ENCODE data around the gene FOXF1. TPM values are rescaled to one million over a fixed set of nuclear protein-coding genes. Genes with fewer than 3 reads are reported as not detected.

FOXF1 gene
- total RNA-seq, 2 donors from 2014 or later = 6.3 to 12.1 TPM

DNA sequence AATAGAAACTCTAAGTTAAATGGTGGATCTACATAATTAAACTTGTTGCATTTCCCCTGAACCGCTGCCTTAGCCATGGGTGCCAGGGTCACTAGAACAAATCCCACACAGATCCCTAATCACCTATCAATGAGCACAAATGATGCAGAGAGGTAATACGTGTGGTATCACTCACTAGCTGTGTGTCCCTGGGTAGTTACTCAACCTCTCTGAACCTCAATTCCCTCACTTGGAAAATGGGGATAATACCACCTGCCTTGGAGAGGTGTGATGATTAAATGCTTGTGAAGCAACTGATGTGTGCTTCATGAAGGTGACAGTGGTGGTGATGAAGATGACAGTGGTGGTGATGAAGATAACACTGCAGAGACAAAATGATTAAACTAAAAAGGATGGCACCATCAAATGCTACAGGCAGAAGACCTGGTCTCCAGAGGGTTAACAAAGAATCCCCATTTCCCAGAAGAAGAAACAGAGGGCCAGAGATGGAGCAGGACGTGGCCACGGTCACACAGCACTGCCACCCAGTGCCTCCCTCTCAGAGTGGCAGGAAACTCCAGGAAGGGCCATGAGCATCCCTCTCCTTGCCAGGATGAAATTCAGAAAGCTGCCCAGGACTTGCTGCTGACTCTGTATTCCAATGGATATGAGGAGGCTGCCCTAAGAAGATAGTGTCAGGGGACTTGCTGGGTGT is 17.9 kb upstream of the FOXF1 start:
- Histone ChIP-seq H3K4me1 (no peaks in the 10 kb centered on the region), H3K36me3 (no peaks in the 10 kb centered on the region), H3K27me3 (peaks cover 29% of the 10 kb centered on the region), H3K9me3 (no peaks in the 10 kb centered on the region), H3K9ac (ENCODE audit: low read depth in 2 of 2, low read length in 2 of 2) (peak overlapping the region in 1 of 2 donors; percentile 7), H3K4me3 (no peak overlapping the region), H3K27ac (peak overlapping the region; percentile 91)
- DNase-seq = no peak
- intact Hi-C loops (cut with DNase I) = no loop called here
- TF ChIP-seq, protein P1, sequence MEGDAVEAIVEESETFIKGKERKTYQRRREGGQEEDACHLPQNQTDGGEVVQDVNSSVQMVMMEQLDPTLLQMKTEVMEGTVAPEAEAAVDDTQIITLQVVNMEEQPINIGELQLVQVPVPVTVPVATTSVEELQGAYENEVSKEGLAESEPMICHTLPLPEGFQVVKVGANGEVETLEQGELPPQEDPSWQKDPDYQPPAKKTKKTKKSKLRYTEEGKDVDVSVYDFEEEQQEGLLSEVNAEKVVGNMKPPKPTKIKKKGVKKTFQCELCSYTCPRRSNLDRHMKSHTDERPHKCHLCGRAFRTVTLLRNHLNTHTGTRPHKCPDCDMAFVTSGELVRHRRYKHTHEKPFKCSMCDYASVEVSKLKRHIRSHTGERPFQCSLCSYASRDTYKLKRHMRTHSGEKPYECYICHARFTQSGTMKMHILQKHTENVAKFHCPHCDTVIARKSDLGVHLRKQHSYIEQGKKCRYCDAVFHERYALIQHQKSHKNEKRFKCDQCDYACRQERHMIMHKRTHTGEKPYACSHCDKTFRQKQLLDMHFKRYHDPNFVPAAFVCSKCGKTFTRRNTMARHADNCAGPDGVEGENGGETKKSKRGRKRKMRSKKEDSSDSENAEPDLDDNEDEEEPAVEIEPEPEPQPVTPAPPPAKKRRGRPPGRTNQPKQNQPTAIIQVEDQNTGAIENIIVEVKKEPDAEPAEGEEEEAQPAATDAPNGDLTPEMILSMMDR (IDR thresholded peaks at IDR 0.05) = no peak

DNA sequence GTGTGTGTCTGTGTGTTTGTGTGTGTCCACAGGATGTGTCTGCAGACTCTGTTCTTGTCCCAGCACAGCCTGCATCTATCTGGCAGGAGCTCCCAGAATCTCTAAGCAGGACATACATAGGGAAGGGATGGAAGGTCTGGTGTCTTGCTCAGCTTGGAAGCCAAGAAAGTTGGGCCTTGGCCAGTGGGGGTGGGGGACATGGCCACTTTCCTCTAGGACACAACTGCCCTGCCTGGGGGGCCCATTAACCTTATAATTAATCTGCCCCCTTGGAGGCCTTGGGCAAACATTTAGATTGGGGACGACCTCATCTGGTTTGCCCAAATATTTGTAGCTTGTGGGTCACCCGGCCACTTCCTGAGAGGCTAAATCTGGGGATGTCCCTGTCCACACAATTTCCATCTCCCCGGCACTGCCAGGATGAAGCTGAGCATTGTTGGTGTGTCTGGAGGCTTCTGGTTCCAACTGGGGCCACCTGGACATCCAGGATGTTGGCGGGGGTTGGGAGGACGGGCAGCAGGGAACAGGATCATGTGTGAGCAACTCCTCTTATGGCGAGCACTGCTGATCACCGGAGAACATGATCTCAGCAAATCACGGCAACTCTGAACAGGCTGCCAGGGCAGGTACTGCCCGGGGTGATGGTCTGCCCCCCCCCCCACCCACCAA is 17.2 kb upstream of the FOXF1 start:
- Histone ChIP-seq H3K9me3 (no peaks in the 10 kb centered on the region), H3K4me1 (no peaks in the 10 kb centered on the region), H3K27me3 (peaks cover 36% of the 10 kb centered on the region), H3K27ac (peak overlapping the region; percentile 91), H3K4me3 (no peak overlapping the region), H3K9ac (ENCODE audit: low read depth in 2 of 2, low read length in 2 of 2) (no peak overlapping the region), H3K36me3 (no peaks in the 10 kb centered on the region)
- no peak for DNase-seq
- intact Hi-C loops (cut with DNase I) = no loop called here
- TF ChIP-seq, protein P1 (IDR thresholded peaks at IDR 0.05) = no peak

DNA sequence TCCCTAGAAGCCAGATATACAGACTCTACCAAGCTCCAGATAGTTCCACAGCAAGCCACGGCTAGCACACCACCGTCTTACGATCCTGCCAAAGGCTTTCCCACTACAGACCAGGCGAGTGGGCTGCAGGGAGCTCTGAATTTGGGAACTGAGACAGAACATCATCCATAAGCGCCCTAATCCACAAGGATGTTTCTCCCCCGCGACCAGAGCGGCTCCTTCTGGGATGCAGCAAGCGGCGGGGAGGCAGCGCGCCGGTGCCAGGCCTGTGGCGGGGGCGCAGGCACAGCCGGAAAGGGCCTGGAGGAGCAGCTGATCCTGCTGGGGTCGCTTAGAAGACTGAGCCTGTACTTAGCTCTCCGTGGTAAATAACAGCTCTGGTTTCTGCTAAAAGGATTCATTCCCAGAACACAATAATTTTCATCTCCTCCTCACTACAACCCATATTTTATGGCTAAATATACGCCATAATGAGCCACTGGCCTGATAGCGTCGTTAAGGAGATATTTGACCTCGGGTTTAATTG is 16.2 kb upstream of the FOXF1 start:
- H3K27me3 ChIP-seq = peaks cover 46% of the 10 kb centered on the region
- peak overlapping the region; percentile 24 to 38 for H3K9ac ChIP-seq (ENCODE audit: low read depth in 2 of 2, low read length in 2 of 2)
- no peaks in the 10 kb centered on the region for H3K4me1 ChIP-seq
- H3K9me3 ChIP-seq = no peaks in the 10 kb centered on the region
- intact Hi-C loops (cut with DNase I) = no loop called here
- H3K36me3 ChIP-seq = no peaks in the 10 kb centered on the region
- H3K27ac ChIP-seq = peak overlapping the region; percentile 91
- H3K4me3 ChIP-seq = no peak overlapping the region
- DNase-seq = no peak
- TF ChIP-seq, protein P1 (IDR thresholded peaks at IDR 0.05) = no peak

DNA sequence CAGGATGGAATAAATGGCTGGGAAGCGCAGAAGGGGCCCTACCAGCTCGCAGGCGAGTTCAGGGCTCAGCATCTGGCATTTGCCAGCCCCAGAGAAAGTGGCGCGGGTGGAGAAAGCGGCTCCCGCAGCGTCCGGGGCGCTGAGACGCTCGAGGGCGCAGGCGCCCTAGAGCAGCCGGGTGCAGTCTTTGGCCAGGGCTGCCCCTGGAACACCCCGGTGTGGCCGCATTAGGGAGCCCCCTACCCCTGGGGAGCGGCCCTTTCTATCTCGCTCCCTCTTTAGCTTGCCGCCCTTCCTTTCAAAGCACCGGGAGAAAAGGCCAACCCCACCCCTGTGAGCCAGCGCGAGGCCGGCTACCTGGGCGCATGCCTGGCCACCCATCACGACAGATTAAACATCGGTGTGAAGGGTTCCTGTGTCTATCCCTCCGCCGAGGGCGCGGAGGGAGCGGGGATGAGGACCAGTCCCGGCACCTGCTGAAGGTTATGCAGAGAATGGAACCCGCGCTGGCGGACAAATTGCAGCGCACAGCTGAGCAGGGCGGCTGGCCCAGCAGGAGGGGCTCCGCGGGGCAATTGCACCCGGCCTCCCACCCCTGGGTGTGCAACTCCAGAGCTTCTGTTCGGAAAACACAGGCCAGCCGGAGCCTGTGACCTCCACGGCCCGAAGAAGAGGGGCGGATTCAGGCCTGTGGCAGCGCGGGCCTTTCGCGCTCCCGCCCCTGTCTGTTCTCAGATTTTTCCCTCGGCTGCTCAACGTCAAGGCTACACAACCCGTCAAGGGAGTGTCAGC is 15.6 kb upstream of the FOXF1 start:
- H3K36me3 ChIP-seq = no peaks in the 10 kb centered on the region
- intact Hi-C loops (cut with DNase I) = no loop called here
- H3K9me3 ChIP-seq = no peaks in the 10 kb centered on the region
- H3K4me1 ChIP-seq = no peaks in the 10 kb centered on the region
- H3K9ac ChIP-seq (ENCODE audit: low read depth in 2 of 2, low read length in 2 of 2) = peak overlapping the region; percentile 24 to 55
- DNase-seq = no peak
- peaks cover 53% of the 10 kb centered on the region for H3K27me3 ChIP-seq
- H3K27ac ChIP-seq = peak overlapping the region; percentile 91
- H3K4me3 ChIP-seq = no peak overlapping the region
- TF ChIP-seq, protein P1 (IDR thresholded peaks at IDR 0.05) = no peak

DNA sequence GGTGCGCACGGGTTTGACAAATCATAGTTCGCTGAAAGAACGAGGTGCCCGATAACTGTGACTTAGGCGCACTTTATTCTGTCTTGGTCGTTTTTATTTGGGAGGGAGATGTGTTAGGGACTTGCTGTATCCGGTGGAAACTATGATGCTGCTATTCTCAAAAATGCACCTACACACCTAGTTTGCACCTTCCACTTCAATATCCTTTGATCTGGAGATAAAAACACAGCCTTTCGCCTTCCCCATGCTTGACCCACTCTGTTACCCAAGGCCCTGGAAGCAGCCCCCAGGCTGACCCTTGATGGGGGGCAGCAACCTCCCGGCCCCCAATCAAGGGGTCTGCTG is 15.0 kb upstream of the FOXF1 start:
- intact Hi-C loops (cut with DNase I) = no loop called here

More for the DNA sequence above, 15.0 kb upstream of the FOXF1 start:
- H3K27me3 ChIP-seq = peaks cover 58% of the 10 kb centered on the region
- H3K27ac ChIP-seq = peak overlapping the region; percentile 91
- H3K36me3 ChIP-seq = no peaks in the 10 kb centered on the region
- H3K4me1 ChIP-seq = no peaks in the 10 kb centered on the region
- no peaks in the 10 kb centered on the region for H3K9me3 ChIP-seq
- no peak overlapping the region for H3K4me3 ChIP-seq
- TF ChIP-seq, protein P1 (IDR thresholded peaks at IDR 0.05) = no peak
- no peak for DNase-seq
- peak overlapping the region in 1 of 2 donors; percentile 55 for H3K9ac ChIP-seq (ENCODE audit: low read depth in 2 of 2, low read length in 2 of 2)
